A673 (cell line): ENCODE measurements around the gene METTL16. TPM values are rescaled to one million over a fixed set of nuclear protein-coding genes. Genes with fewer than 3 reads are reported as not detected.
A peak's percentile ranks its signal among the peaks of the same experiment; 100 is the strongest.

Experiments used
- BruUV-seq: library from RNA; stranded (reverse); fragments of 400-500 nt; replicated peaks from 2 replicates; lab custom pipeline; 2021; lab: Mats Ljungman, UMichigan
- CTCF ChIA-PET: fragments of 300-600 bp; sonication (Branson Sonifier 250); formaldehyde crosslinking; loops from one replicate; lab custom pipeline; 2022; ENCODE audit warnings: antibody characterized with exemption; lab: Charles Lee
- POLR2A ChIA-PET: fragments of 300-600 bp; sonication (Branson Sonifier 250); formaldehyde crosslinking; loops from one replicate; lab custom pipeline; 2022; ENCODE audit warnings: antibody characterized with exemption; ENCODE audit not compliant: low non-redundant PET; lab: Charles Lee
- DNase-seq: peaks from one replicate; pipeline ENCODE4 v3.0.0-alpha.2; 2015; ENCODE audit warnings: low spot score
- H3K27ac ChIP-seq: fragments of 200-600 bp; sonication (generic); 2 replicates; pipeline ENCODE4 v1.5.1; 2016; ENCODE audit warnings: mixed run types, low read depth, mild to moderate bottlenecking, mixed read lengths, antibody characterized with exemption, low read length; ENCODE audit not compliant: poor library complexity, severe bottlenecking
- H3K27me3 ChIP-seq: fragments of 200-600 bp; sonication (generic); replicated peaks from 2 replicates; pipeline ENCODE4 v1.6.1; 2017; ENCODE audit warnings: mixed run types, low read depth, mild to moderate bottlenecking, mixed read lengths, antibody characterized with exemption, low read length; ENCODE audit not compliant: insufficient read depth, poor library complexity
- H3K36me3 ChIP-seq: fragments of 200-600 bp; sonication (generic); 2 replicates; pipeline ENCODE4 v1.6.1; 2016; ENCODE audit warnings: mixed run types, mild to moderate bottlenecking, mixed read lengths, antibody characterized with exemption, low read length; ENCODE audit not compliant: insufficient read depth, poor library complexity, severe bottlenecking
- H3K4me1 ChIP-seq: fragments of 200-600 bp; sonication (generic); 2 replicates; pipeline ENCODE4 v1.6.1; 2017; ENCODE audit warnings: mixed run types, mild to moderate bottlenecking, mixed read lengths, antibody characterized with exemption, low read length; ENCODE audit not compliant: insufficient read depth, poor library complexity, severe bottlenecking
- H3K4me3 ChIP-seq: fragments of 200-600 bp; sonication (generic); 2 replicates; pipeline ENCODE4 v1.5.1; 2016; ENCODE audit warnings: low read depth, mixed run types, mild to moderate bottlenecking, mixed read lengths, low read length; ENCODE audit not compliant: poor library complexity, severe bottlenecking
- H3K9me3 ChIP-seq: fragments of 200-600 bp; sonication (generic); 2 replicates; pipeline ENCODE4 v1.6.1; 2016; ENCODE audit warnings: mixed run types, low read depth, mild to moderate bottlenecking, mixed read lengths, antibody characterized with exemption, low read length; ENCODE audit not compliant: poor library complexity, severe bottlenecking
- CTCF ChIP-seq: fragments of 300-800, 200-600 bp; sonication (generic); conservative IDR thresholded peaks from 2 replicates; pipeline ENCODE4 v1.5.1; 2017; ENCODE audit warnings: low read depth, mild to moderate bottlenecking, antibody characterized with exemption, low read length, moderate library complexity, mixed read lengths
- EZH2 ChIP-seq: fragments of 200-600 bp; sonication (generic); IDR thresholded peaks from 2 replicates; pipeline ENCODE4 v1.6.1; 2017; ENCODE audit warnings: borderline replicate concordance, low read depth, mild to moderate bottlenecking, mixed read lengths, antibody characterized with exemption, low read length; ENCODE audit not compliant: poor library complexity, severe bottlenecking
- intact Hi-C: fragments of 100-400 bp; cut with micrococcal nuclease; formaldehyde crosslinking; loops from one replicate; pipeline ENCODE4 v1.10.0; 2022; ENCODE audit not compliant: unreplicated experiment
- total RNA-seq: library from RNA; stranded (reverse); gene quantifications from 2 replicates; pipeline ENCODE4 v1.2.3, GENCODE V29; 2021

Gene METTL16
- total RNA-seq, 1 experiment from 2014 or later, result 50.8 TPM

DNA sequence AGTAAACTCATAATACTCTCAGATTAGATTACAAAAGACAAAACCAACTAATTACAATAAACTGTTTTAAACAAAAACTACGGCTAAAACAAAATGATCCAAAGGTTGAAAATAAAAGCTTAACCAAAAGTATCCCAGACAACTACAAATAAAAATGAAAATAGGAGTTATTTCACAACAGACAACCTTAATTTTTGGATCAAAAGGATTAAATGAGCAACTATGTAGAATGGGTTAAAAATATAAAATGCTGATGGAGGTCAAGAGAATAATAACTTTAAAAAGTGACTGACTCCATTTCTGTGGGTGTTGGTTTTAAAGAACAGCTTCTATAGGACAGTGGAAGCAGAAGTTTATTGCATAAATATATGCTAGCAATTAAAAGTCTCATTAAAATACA lies 28.6 kb downstream of the METTL16 start:
- Histone ChIP-seq H3K4me3 (no peak overlapping the region), H3K27me3 (no peaks in the 10 kb centered on the region), H3K9me3 (no peaks in the 10 kb centered on the region), H3K4me1 (peaks cover 37% of the 10 kb centered on the region), H3K27ac (no peak overlapping the region), H3K36me3 (no peaks in the 10 kb centered on the region)
- BruUV-seq, result no TSS peak
- no peak for DNase-seq
- intact Hi-C loops, result no loop called here
- TF ChIP-seq EZH2 (no peak), CTCF (no peak)
- ChIA-PET POLR2A (no interaction called here), CTCF (no interaction called here)

DNA sequence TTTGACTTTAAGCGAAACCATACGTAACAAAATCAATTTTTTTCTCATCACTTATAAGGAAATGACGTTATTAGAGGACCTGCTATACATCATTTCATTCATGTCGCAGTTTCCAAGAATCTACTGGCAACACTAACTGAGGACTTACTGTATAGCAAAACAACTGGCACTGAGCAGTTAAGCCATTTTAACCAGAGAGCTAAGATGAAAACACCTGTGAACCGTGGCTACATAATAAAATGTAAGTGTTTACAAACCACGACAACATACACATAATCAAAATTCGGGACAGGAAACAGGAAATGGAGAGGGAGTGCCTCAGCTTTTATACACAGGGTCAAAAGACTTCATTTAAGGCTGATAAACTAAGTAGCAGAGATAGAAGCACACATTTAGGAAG lies 29.5 kb downstream of the METTL16 start:
- POLR2A ChIA-PET, result interaction anchor here (0.6 kb wide), 1 partner anchor 441 kb away, joined by 4 read pairs; no protein-coding TSS in a partner anchor
- intact Hi-C loops, result no loop called here
- H3K27me3 ChIP-seq, result no peaks in the 10 kb centered on the region

GRCh38 chr17:2481760-2482159 lies 29.9 kb downstream of the METTL16 start:
- Histone ChIP-seq H3K4me3 (no peak overlapping the region), H3K9me3 (no peaks in the 10 kb centered on the region), H3K27me3 (no peaks in the 10 kb centered on the region), H3K4me1 (peaks cover 37% of the 10 kb centered on the region), H3K27ac (no peak overlapping the region), H3K36me3 (peaks cover 12% of the 10 kb centered on the region)
- CTCF ChIA-PET, result no interaction called here
- TF ChIP-seq EZH2 (no peak), CTCF (no peak)
- intact Hi-C loops, result no loop called here
- no peak for DNase-seq
- no TSS peak for BruUV-seq
- POLR2A ChIA-PET, result interaction anchor here (0.6 kb wide), 1 partner anchor 440 kb away, joined by 4 read pairs; no protein-coding TSS in a partner anchor

More for the DNA sequence above, 29.5 kb downstream of the METTL16 start:
- H3K9me3 ChIP-seq, result no peaks in the 10 kb centered on the region
- H3K27ac ChIP-seq, result no peak overlapping the region
- BruUV-seq, result no TSS peak
- no peak overlapping the region for H3K4me3 ChIP-seq
- DNase-seq, result peak; percentile 7
- TF ChIP-seq EZH2, result no peak
- TF ChIP-seq CTCF, result no peak
- CTCF ChIA-PET, result no interaction called here
- H3K36me3 ChIP-seq, result peaks cover 8% of the 10 kb centered on the region
- peaks cover 37% of the 10 kb centered on the region for H3K4me1 ChIP-seq
